Omental fat pad (tissue), 4 donors: ENCODE results near the gene PGAM5. TPM values are rescaled to one million over a fixed set of nuclear protein-coding genes. Genes with fewer than 3 reads are reported as not detected.

Experiments used
- ATAC-seq: fragments of 150-250 bp; one replicate; pipeline ENCODE4 v1.9.1; 2016; ENCODE audit warnings: mild to moderate bottlenecking, moderate library complexity; ENCODE audit not compliant: low FRiP score
- DNase-seq: peaks from one replicate; pipeline ENCODE4 v3.0.0-alpha.2; 2019; ENCODE audit warnings: low spot score
- CTCF ChIP-seq, 3 donors: fragments of 450-650 bp; IDR thresholded peaks; one replicate each; pipeline ENCODE4 v1.5.1; 2016 to 2017; ENCODE audit warnings: antibody characterized with exemption in 3 of 3, mild to moderate bottlenecking in 3 of 3, moderate library complexity in 2 of 3
- total RNA-seq, 4 donors: library from RNA; depleted of rRNA; stranded (reverse); fragments of >200 nt; gene quantifications; one replicate each; pipeline ENCODE4 v1.1.0, GENCODE V29; 2016

PGAM5 gene
- total RNA-seq, 4 donors from 2014 or later: 15.1 to 34.2 (median 19.3) TPM

- DNase-seq (no peak), ATAC-seq (no peak)
Observed at GRCh38 chr12:132674561-132674960, 36.1 kb upstream of the PGAM5 start.

GRCh38 chr12:132675757-132676432, 34.7 kb upstream of the PGAM5 start:
- no peak for TF ChIP-seq CTCF (IDR thresholded peaks at IDR 0.05)
- DNase-seq: no peak
- ATAC-seq: no peak

More at GRCh38 chr12:132674561-132674960, 36.1 kb upstream of the PGAM5 start:
- no peak for TF ChIP-seq CTCF (IDR thresholded peaks at IDR 0.05)

- TF ChIP-seq CTCF (IDR thresholded peaks at IDR 0.05): no peak
- ATAC-seq: no peak
- no peak for DNase-seq
Observed at GRCh38 chr12:132677492-132677891, 33.1 kb upstream of the PGAM5 start.

- DNase-seq (no peak), ATAC-seq (no peak)
Observed at GRCh38 chr12:132685400-132685799, 25.2 kb upstream of the PGAM5 start.

GRCh38 chr12:132686825-132687210, 23.8 kb upstream of the PGAM5 start:
- DNase-seq (no peak), ATAC-seq (peak; percentile 71)

More at GRCh38 chr12:132685400-132685799, 25.2 kb upstream of the PGAM5 start:
- no peak for TF ChIP-seq CTCF (IDR thresholded peaks at IDR 0.05)

GRCh38 chr12:132687211-132688164, 23.2 kb upstream of the PGAM5 start, which contains the start of the genes POLE and PXMP2:
POLE (minus strand) TSS chr12:132687342; CDS start chr12:132687315, 27 bp downstream.
PXMP2 (plus strand) TSS chr12:132687587; CDS start chr12:132687671, 84 bp downstream.
- no peak for TF ChIP-seq CTCF (IDR thresholded peaks at IDR 0.05)
- DNase-seq (peak; percentile 87), ATAC-seq (peak; percentile 98)

More at GRCh38 chr12:132686825-132687210, 23.8 kb upstream of the PGAM5 start:
- TF ChIP-seq CTCF (IDR thresholded peaks at IDR 0.05): no peak
